Dermis blood vessel endothelial cell (primary cell): ENCODE measurements around the gene LCE1E. TPM values are rescaled to one million over a fixed set of nuclear protein-coding genes. Genes with fewer than 3 reads are reported as not detected.

Experiments
- DNase-seq: peaks from one replicate; pipeline ENCODE4 v3.0.0; 2010
- total RNA-seq: library from RNA; depleted of rRNA; stranded (reverse); fragments of >200 nt; gene quantifications from 2 replicates; pipeline ENCODE4 v1.2.3, GENCODE V29; 2014

LCE1E gene
- total RNA-seq = not detected in 2 replicates

- no peak for DNase-seq
Observed at GRCh38 chr1:152786077-152786476, at the start of gene LCE1E. LCE1E (plus strand) TSS chr1:152786257; CDS start chr1:152787300, 1,043 bp downstream.

GRCh38 chr1:152737997-152738396 lies 48.1 kb upstream of the LCE1E start:
- no peak for DNase-seq

- no peak for DNase-seq
Observed at GRCh38 chr1:152739841-152740240, 46.2 kb upstream of the LCE1E start.

GRCh38 chr1:152741656-152742055 lies 44.4 kb upstream of the LCE1E start:
- no peak for DNase-seq

- DNase-seq = no peak
Observed at GRCh38 chr1:152743371-152744145, 42.5 kb upstream of the LCE1E start.

- peak; percentile 8 for DNase-seq
Observed at GRCh38 chr1:152745289-152745704, 40.8 kb upstream of the LCE1E start.

- DNase-seq = no peak
Observed at GRCh38 chr1:152745765-152746444, 40.2 kb upstream of the LCE1E start.

- no peak for DNase-seq
Observed at GRCh38 chr1:152747831-152748230, 38.2 kb upstream of the LCE1E start.

- no peak for DNase-seq
Observed at GRCh38 chr1:152752225-152752624, 33.8 kb upstream of the LCE1E start.

- no peak for DNase-seq
Observed at GRCh38 chr1:152753586-152753985, 32.5 kb upstream of the LCE1E start.

- no peak for DNase-seq
Observed at GRCh38 chr1:152756872-152757271, 29.2 kb upstream of the LCE1E start.

- DNase-seq = no peak
Observed at GRCh38 chr1:152757747-152758146, 28.3 kb upstream of the LCE1E start, which contains the start of gene KPRP. KPRP (plus strand) TSS chr1:152758025; CDS start chr1:152759589, 1,564 bp downstream.

GRCh38 chr1:152758636-152759035 lies 27.4 kb upstream of the LCE1E start:
- no peak for DNase-seq

- no peak for DNase-seq
Observed at GRCh38 chr1:152759453-152760173, 26.4 kb upstream of the LCE1E start.

- no peak for DNase-seq
Observed at GRCh38 chr1:152760551-152761190, 25.4 kb upstream of the LCE1E start.

- DNase-seq = no peak
Observed at GRCh38 chr1:152761609-152762213, 24.3 kb upstream of the LCE1E start.

GRCh38 chr1:152768847-152769533 lies 17.1 kb upstream of the LCE1E start:
- DNase-seq = no peak

GRCh38 chr1:152770411-152770810 lies 15.6 kb upstream of the LCE1E start:
- DNase-seq = no peak

GRCh38 chr1:152774875-152775274 lies 11.2 kb upstream of the LCE1E start, which contains the start of gene LCE1F:
LCE1F (plus strand) TSS chr1:152775140; CDS start chr1:152776372, 1,232 bp downstream.
- no peak for DNase-seq

- DNase-seq = no peak
Observed at GRCh38 chr1:152776361-152776760, 9.7 kb upstream of the LCE1E start.

GRCh38 chr1:152777510-152778137 lies 8.4 kb upstream of the LCE1E start:
- DNase-seq = peak; percentile 5
